HG03460 (cell line): Measurements from ENCODE around the gene SRGAP1.
A peak's percentile ranks its signal among the peaks of the same experiment; 100 is the strongest.
"Not testable (repeated sequence)": the region's sequence is repeated elsewhere in the genome, so short reads cannot be mapped to it uniquely, and the experiment has no call there.

ENCODE experiments used
- ATAC-seq: cut with Tn5 transposase; IDR thresholded peaks from one replicate; pipeline ENCODE4 v1.9.1; 2021; ENCODE audit not compliant: unreplicated experiment

SRGAP1 gene

GRCh38 chr12:64154677-64155076 is 310.2 kb downstream of the SRGAP1 start:
- ATAC-seq = no peak

DNA sequence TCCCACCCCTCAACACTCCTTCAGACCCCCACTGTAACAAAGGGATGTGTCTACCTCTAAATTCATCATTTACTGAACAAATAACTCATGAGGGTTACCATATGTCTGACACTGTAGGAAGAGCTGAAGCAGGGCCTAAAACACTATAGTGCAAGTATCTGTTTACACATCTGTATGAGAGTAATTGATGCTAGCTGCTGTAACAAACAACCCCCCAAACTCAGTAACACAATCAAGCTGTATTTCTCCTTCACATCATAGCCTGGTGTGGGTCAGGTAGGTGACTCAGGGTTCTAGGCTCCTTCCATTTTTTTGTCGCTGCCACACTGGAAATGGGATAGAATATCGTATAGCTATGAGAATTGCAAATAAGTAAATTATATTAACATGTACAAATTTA is 312.6 kb downstream of the SRGAP1 start:
- ATAC-seq = no peak

- ATAC-seq = no peak
Observed at GRCh38 chr12:64160021-64160710, 315.7 kb downstream of the SRGAP1 start.

- no peak for ATAC-seq
Observed at GRCh38 chr12:64160711-64161060, 316.2 kb downstream of the SRGAP1 start.

- ATAC-seq = not testable (repeated sequence)
Observed at GRCh38 chr12:64166606-64167005, 322.1 kb downstream of the SRGAP1 start.

DNA sequence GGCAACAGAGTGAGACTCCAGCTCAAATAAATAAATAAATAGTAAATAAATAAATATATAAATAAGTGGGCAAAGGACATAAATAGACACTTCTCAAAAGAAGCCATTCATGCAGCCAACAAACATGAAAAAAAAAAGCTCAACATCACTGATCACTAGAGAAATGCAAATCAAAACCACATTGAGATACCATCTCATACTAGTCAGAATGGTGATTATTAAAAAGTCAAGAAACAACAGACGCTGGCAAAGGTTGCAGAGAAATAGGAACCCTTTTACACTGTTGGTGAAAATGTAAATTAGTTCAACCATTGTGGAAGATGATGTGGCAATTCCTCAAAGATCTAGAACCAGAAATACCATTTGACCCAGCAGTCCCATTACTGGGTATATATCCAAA is 322.5 kb downstream of the SRGAP1 start:
- ATAC-seq = not testable (repeated sequence)

DNA sequence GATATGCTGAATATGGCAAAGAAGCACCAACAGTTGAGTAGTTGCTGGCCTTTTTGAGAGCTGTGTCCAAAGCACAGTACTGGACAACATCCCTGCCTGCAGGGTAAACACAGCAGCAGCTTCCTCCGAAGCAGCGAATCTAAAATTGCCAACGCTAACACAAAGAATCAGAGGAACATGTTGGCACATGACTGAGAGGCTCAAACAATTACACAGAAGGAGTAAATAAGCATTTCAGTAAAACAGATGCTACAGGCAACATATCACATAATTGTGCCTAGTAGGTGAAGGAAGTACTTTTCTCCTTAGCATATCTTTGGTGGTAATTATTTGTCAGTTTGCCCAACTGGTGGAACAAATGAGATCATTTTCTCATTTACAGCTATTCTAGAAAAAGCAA is 325.5 kb downstream of the SRGAP1 start:
- no peak for ATAC-seq

DNA sequence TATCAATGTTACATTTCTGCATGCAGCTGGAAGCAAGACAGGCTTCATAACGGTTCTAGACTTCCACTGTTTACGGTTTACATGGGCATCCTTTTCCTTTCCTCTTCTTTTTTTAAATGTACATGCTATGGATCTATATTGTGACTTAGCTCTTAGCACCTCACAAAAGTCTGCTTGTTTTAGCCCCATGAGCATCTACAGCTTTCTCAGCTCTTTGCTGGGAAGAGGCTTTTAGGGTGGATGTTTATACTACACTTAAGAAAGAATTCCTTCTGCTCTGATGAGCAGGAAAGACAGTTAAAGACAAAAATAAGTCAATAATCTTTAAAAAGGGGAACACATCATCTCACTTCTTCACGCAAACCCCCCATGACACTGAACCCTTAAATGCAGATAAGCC is 326.2 kb downstream of the SRGAP1 start:
- no peak for ATAC-seq

GRCh38 chr12:64171715-64172114 is 327.2 kb downstream of the SRGAP1 start:
- ATAC-seq = no peak

DNA sequence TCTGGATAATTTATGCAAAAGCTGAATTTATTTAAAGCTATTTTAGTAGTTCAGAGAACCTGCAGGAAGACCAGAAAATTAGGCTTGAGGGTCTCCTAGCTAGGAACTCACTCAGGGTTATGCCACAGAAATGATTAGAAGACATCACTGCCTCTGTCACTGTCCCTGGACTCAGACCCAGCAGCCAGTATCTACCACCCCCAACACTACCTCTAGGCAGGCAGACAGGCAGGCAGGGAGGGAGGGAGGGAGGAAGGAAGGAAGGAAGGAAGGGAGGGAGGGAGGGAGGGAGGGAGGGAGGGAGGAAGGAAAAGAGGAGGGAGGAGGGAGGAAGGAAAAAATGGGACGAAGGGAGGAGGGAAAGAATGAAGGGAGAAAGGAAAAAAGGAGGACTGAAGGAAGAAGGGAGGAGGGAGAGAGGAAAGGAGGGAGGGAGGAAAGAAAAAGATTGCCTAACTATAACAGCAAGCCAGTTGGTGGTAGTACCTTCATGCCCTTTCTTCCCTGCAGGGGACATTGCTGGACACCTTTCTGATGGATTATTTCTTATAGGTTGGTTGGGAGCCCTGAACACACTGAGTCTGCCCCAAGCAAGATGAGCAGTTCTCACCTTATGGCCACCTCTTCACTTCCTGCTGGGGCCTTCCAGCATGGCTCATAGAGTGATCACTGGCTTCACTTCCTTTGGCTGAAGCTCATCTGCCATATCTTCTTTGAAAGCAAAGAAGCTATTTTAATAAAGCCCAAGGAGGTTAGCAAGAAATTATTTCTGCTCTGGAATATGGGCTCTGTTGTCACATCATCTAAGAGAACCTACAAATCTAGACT is 327.9 kb downstream of the SRGAP1 start:
- no peak for ATAC-seq

DNA sequence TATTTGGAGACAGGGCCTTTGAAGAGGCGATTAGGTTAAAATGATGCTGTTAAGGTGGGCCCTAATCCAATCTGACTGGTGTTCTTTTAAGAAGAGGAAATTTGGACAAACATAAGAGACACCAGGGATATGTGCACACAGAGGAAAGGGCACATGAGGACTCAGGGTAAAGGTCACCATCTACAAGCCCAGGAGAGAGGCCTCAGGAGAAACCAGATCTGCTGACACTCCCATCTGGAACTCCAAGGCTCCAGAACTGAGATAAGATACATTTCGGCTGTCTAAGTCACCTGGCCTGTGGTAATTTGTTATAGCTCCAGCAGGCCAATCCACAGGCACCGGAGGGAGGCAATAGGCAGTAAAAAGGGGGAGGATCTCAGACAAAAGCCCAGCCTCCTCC is 329.0 kb downstream of the SRGAP1 start:
- no peak for ATAC-seq

DNA sequence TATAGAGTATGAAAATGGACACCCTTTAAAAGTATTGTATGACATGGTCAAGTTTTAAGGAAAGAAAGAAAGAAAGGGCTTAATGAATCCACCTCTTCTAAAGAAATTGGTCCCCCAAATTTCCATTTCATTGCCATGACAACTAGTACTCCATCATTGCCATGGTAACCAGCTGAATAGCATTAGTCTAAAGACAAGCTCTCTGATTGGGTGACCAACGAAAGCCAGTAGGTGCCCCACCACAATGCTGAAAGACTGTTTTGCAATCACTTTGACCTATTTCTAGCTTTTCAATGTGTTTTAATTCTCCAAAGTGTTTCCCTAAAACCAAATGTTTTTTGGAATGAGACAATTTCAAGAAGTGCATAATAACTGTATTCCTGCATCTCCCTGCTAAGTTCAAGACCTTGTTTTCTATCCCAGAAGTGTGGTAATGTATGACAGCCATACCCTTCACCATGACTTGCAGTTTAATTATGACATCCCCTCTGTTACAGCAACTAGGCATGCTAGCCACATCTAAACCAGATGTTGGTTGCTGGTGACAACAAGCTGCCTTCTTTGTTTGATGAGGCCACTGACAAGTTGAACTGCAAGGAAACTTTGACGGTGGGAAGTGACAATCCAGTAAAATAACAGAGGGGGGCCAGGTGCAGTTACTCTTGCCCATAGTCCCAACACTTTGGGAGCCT is 330.9 kb downstream of the SRGAP1 start:
- no peak for ATAC-seq

GRCh38 chr12:64177001-64177400 is 332.5 kb downstream of the SRGAP1 start:
- ATAC-seq = no peak

DNA sequence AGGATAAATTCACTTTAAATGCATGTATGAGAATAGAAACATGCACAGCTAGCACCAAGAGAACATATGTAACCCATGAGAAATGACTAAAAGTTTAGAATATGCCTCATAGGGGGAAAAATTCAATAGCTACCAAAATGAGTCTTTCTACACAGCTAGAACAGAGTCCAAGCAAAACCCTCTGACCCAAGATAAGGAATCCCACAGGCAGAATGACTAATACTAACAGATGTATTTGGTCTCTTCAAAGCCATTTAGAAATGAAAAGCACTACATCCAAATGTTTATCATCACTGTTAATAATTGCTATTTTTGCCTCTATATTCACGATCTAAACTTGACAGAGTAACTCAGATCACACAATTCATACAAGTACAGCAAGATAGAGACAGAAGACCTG is 333.6 kb downstream of the SRGAP1 start:
- no peak for ATAC-seq

- no peak for ATAC-seq
Observed at GRCh38 chr12:64180951-64181350, 336.5 kb downstream of the SRGAP1 start.

DNA sequence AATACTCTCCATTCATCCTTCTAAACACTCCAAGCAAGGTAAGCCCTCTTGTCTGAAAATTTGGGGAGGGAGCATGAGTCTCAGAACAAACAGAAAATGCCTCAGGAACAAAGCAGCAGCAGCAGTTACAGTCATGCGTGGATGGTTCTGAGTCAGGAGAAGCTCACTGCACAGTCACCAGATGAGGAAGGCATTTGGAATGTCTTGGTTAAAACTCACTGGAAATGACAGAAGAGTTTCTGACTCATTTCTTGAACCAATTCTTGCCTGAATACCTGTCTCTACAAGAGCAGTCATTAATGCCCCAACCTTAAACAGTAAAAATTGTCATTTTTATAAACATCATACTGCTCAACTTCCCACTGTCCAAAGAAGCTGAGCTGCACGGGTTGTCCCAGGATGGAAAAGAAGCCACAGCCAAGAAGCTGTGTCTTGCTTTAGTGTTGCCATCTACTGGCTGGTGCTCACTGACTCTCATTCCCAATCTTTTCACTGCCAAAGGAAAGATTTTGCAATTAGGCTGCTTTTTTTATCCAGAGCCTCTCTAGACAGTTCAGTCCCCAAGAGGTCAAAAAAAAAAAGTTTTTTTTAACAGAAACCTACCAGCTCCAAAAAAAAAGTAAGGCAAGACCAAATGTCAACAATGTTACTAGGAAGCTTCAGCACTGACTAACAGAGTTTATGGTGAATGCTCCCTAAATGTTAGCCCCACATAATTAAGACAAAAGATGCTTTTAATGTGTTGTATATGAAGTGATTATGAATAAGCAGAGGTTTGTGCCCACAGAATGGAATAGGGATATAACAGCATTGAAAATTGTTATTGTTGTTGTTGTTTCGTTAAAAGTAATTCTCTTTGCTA is 337.2 kb downstream of the SRGAP1 start:
- ATAC-seq = no peak

DNA sequence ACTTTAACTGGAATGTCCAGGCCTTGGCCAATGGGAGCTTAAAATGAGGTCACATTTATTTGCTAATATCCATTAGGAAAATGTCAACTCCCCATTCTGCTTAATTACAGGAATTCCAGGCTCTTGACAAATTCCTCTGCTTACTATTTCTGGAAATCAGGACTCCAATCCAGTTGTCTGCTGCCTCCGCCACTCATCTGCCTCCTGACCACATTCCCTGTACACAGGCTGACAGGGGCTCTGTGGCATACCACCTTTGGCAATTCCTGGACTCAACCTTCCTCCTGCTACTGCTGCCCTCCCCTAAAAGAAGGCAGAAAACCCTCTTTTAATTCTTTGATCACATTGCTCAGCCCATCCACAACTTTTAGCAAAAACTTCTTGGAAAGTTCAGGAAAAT is 339.7 kb downstream of the SRGAP1 start:
- ATAC-seq = no peak

DNA sequence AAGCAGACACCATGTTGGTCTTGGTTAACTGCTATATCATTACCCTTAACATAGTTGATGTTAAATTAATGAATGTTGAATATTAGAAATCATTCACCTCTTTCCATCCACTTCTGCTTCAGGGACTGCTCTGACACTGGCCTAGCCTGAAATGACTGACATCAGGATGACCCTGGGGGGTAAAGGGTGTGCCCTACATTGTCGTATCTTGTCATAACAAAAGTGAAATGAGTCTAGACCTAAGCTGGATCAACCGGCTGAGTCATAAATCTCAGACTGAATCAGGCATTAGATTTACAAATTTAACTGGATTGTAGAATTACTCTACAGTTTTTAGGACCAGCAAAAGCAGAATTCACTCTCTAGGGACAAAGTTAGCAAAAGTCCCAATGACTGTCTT is 342.3 kb downstream of the SRGAP1 start:
- ATAC-seq = peak; percentile 71

GRCh38 chr12:64187370-64187769 is 342.9 kb downstream of the SRGAP1 start:
- ATAC-seq = no peak

DNA sequence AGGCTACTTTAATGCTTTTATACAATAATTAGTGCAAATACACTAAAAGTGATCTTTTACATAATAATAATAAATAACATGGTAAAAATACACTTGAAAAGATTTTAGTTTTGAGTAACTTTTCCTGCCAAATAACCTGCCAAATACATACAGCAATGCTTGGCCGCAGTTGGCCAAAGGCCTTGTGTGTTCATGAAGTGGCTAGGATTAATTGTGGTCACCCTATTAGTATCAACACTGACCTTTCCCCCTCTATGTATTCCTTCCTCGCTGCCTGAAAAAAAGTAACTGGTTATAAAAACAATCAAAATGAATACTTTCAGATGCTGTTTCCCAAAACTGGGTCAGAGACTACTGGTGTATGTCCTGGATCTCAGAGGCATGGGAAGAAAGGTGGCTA is 343.3 kb downstream of the SRGAP1 start:
- ATAC-seq = no peak

DNA sequence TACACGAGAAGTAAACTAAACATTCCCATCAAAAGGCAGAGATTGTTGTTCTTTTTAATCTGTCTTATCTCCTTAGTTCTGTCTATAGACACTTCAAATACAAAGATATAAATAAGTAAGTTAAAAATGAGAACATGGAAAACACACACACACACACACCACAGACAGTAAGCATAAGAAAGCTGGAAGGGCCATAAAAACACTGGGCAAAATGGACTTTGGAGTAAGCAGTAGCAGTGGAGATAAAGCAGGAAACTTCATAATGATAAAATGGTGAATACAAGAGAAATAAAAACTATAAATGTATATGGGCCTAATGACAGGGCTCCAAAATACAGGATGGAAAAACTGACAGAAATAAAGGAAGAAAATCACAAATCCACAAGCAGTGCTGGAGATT is 345.0 kb downstream of the SRGAP1 start:
- no peak for ATAC-seq
